HuH-7.5 (cell line): ENCODE data around the gene CARD11.

Experiments used
- DNase-seq: peaks from one replicate; pipeline ENCODE4 v3.0.0; 2011; ENCODE audit warnings: low spot score

CARD11 gene

DNA sequence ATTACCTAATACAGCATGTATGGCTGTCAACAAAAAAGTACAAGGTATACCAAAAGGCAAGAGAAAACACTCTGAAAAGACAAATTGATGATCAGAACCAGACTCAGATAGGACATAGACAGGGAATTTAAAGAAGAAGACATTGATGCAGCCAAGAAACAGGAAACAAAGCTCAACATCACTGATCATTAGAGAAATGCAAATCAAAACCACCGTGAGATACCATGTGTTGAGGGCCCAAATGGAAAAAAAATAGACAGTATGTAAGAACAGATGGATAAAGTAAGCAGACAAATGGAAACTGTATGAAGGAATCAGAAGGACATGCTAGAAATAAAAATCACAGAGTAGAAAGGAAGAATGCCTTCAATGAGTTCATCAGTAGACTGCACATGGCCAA lies 23.3 kb downstream of the CARD11 start:
- DNase-seq, result no peak

DNA sequence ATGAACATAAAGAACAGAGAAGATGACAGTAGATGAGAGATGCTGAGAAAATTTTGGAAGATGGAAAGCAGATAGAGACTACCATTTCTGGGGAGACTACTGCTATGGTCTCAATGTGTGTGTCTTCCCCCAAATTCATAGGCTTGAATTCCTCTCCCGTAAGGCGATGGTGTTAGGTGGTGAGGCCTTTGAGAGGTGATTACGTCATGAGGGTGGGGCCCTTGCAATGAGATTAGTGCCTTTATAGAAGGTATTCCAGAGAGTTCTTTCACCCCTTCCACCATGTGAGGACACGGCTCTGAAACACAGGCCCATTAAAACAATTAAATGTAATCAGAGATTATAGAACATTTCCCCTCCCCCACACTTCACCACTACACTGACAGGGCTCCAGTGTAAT lies 23.9 kb downstream of the CARD11 start:
- DNase-seq, result no peak

DNA sequence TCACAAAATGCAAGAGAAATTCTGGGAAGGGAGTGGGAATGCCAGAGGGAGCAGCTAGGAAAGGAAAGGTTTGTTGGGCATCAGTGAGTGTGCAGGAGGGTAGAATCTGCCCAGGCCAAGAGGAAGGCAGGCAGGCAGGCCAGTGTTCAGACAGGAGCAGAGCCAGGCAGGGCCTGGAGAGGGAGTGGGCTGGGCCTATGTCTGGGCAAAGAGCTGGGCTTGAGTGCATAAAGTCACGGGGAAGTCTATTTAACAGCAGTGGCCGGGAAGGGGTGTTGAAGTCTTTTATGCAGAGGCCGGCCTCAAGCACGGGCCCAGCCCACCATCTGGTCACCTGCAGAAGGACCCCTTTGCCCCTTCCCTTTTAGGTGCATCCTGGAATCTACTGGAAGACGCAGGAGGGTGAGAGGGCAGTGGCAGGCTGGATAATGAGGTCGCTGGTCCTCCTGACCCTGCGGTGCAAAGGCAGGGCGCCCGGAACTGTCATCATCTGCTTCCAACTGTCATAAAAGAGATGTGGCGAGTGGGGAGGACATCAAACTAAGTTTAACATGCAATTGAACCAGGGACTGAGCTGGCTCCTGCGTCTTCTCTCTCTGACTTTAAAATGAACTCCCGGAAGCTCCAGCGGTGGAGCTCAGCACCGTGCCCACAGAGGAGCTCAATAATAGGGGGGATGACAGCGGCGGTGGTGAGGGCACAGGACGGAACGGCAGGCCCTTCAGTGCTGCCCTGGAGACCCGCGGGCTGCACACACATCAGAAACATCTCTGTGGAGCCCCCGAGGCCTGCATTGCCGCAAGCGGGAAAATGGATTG lies 29.5 kb downstream of the CARD11 start:
- no peak for DNase-seq

DNA sequence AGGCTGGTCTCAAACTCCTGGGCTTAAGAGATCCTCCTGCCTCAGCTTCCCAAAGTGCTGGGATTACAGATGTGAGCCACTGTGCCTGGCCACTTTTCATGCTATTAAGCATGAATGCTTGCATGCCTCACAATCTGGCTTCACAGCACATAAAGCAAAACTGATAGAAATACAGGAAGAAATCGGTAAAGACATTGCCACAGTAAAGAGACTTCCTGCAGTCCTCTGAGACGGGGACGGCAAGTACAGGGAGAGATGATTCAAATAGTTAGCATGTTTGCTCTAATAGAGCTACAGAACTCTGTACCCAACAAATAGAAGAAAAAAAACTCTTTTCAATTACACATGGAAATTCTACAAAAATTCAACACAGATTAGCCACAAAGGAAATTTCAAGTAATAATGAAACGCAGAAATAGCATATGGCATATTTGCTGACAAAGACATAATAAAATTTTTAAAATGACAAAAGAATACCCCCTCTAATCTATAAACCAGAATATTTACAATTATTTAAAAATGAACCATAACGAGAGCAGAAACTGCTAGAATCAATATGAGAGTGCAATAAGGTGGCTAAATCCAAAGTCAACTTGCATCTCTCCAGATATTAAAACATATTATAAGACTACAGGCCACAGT lies 32.3 kb downstream of the CARD11 start:
- DNase-seq, result no peak

DNA sequence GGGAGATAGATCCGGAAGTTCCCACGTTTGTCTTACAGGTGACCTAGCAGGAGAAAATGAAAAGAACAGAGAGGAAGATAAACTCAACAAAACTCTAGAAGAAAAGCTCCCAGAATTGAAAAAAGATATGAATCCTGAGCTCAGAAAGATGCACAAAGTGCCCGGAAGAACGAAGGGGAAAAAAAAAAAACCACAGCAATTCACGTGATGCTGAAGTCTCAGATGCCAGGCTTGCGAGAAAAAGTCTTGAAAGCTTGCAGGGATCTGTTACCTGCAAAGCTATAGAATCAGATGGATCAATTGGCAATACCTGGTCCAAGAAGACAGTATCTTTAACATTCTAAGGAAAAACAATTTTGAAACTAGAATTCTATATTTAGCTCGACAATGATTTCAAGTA lies 33.5 kb downstream of the CARD11 start:
- no peak for DNase-seq

DNA sequence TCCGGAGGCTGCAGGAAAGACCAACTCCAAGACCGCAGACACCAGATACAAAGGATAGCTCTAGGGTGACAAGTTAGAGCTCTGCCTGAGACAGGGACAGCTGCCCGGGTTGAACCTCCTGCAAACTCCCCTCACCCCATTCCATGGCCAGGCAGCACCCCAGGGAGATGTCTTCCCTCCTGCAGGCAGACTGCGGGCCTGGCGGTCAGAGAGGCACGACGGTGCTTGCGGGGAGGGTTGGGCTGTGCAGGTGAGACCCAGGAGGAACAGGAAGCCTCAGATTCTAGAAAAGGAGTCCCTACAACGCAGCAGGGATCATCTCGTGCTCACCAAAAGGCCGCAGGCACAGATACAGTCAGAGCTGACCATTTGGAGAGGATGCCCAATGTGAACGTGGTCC lies 34.6 kb downstream of the CARD11 start:
- DNase-seq, result no peak

DNA sequence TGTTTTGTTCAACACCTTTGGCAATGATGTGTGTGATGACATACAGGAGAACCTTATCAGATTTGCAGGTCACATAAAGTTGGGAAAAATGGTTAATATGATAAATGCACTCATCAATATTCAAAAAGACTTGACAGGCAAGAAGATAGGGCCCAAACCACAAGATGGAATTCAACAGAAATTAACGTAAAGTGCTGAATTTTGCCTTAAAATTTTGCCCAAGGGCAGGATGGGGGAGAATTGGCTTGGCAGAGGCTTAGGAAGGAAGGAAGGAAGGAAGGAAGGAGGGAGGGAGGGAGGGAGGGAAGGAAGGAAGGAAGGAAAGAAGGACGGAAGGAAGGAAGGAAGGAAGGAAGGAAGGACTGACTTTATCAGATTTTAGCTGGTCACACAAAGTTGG lies 35.3 kb downstream of the CARD11 start:
- no peak for DNase-seq

DNA sequence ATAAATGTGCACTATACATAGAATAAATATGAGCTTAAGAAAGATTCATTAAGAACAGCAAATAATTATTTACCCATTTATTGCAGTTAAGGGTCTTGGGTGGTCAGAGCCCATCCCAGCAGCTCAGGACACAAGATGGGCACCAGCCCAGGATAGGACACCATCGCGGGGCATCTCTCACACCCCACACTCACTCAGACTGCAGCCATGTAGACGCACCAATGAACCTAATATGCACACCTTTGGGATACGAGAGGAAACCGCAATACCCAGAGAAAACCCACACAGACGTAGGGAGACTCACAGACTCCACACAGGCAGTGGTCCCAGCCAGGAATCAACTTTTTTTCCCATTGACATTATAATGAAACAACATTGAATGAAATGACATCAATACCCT lies 36.0 kb downstream of the CARD11 start:
- no peak for DNase-seq

DNA sequence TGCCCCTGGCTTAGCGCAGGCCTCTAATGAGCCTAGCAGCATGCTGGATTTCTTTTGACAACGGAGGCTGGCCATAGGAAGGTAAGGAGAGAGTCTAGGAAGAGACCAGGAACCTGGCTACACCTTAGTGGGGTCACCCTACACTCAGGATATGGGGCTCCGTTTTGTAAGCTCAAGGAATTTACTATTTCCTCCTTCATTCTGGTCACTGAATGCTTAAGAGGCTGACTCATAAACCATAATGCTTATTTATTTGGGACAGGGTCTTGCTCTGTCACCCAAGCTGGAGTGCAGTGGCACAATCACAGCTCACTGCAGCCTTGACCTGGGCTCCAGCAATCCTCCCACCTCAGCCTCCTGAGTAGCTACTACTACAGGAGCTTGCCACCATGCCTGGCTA lies 38.4 kb downstream of the CARD11 start:
- DNase-seq, result no peak

DNA sequence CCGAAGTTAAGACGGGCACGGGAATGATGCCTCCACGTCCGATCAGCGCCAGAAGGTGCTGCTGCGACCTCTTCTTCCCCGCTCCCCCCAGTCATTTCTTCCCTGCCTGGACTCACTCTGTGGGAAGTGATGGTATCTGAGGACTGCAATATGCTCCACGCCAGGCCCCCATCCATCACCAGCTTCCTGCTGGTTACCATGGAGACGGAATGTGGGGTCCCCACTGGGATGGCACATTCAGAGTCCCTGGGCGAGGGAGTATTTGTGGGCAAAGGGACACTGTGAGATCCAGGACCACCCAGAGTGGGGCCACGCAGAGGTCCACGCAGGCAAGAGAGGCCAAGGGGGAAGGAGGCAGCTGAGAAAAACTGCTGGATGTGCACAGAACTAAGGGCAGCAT lies 39.7 kb downstream of the CARD11 start:
- DNase-seq, result no peak

DNA sequence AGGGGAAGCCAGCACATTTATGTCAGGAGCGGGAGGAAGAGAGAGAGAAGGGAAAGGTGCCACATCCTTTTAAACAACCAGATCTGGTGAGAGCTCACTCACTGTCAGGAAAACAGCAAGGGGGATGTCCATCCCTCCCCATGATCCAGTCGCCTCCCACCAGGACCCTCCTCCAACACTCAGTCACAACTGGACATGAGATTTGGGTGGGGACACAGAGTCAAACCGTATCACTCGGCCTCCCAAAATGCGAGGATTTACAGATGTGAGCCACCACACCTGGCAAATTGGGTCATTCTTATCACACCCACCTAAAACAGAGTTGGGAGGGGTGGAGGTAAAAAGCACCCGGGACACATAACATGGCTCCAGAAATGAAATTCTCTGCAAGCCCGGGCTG lies 41.0 kb downstream of the CARD11 start:
- no peak for DNase-seq

DNA sequence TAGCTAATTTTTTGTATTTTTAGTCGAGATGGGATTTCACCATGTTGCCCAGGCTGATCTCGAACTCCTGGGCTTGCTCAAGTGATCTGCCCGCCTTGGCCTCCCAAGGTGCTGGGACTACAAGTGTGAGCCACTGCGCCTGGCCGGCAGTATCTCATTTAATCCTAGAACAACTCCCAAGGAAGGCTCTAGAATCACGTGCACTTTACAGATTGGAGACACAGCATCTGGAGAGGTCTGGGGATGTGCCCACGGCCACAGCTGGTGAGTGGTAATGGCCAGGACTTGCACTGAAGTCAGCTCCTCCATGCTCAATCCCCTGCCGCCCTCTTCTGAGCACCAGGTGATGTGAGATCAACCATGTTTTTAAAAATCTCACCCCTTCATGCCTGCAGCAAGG lies 43.1 kb downstream of the CARD11 start:
- no peak for DNase-seq

DNA sequence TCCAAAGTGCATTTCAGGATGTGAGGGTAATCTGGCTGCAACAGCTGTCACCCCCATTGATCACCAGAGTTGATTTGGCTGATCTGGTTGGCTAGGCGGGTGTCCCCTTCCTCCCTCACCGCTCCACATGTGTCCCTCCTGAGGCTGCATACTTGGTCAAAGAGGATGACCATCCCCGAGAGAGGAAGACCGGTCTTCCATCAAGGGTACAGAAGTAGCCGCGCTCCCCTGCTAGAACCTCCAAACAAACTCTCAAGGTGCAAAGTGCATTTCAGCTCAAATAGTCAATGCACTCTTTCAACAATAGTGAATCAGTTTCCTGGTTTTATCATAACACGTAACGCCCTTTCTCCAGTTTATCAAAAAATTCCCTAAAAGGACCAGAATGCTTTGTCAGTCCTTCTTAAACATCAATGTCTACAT lies 44.6 kb downstream of the CARD11 start:
- no peak for DNase-seq

DNA sequence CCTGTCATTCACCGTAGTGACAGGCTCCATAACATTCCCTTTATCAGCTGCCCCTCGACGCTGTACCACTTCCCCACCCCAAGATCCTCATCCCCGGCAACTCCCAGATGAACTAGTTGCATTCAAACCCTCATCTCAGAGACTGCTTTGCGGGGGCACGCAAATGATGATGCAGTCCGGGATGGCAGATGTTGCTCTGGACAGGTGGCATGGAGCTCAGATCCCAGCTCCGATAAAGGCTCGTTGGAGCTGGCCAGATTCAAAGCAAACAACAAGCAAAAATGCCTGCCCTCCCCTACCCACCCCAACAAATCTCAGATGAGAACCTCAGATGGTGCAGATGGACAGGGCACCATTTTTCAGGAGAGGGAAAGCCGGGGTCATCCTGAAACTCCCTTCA lies 46.7 kb downstream of the CARD11 start:
- DNase-seq, result no peak

DNA sequence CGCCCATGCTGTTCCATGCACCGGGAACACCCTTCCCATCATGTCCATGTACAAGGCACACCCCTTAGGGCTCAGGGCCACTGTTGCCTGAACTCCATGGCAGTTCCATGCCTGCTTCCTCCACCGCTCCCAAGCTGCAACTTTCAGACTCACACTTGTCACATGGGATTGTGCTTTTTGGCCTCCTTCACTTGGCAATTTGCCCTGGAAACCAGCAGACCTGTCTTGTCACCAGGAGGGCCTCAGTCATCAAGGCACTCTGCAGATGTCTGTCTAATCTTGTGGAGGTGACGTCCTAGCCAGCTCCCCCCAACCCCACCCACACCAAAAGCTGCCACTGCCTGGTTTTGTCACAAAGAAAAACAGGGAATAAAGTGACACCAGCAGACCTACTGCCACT lies 47.5 kb downstream of the CARD11 start:
- no peak for DNase-seq

DNA sequence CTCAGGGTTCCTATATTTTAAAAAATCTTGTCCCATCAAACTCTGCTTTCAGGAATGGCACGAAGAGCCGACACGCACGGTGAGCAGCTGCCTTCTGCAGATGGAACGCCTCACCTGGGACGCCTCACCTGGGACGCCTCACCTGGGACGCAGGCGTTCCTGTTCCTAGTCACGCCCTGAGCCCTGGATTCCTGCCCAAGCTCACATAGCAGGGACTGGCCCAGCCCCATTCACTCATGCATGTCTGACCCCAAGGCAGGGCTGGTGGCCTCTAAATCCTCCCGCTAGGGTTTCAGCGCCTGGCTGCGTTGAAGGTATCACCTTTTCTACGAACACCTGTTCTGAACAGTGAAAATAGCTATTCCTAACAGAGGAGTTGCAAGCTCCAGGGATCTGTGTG lies 49.8 kb downstream of the CARD11 start:
- no peak for DNase-seq

DNA sequence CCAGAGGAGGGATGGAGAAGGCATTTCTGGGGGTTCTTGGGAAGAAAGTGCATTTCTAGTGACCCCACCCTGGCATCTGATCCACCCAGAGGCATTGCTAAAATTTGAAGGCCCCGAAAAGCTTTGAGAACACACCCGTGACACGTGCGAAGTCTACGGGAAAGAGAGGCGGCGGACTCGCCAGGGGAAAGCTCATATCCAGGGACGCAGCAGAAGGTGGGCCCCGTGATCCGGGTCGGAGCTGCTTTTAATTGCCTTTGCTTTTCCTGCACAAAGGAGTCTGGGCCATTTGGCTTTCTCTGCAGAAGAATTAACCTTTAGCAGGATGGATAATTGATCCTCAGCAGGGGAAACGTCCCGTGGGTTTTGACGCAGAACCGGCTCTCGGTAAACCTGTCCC lies 50.3 kb downstream of the CARD11 start:
- no peak for DNase-seq

DNA sequence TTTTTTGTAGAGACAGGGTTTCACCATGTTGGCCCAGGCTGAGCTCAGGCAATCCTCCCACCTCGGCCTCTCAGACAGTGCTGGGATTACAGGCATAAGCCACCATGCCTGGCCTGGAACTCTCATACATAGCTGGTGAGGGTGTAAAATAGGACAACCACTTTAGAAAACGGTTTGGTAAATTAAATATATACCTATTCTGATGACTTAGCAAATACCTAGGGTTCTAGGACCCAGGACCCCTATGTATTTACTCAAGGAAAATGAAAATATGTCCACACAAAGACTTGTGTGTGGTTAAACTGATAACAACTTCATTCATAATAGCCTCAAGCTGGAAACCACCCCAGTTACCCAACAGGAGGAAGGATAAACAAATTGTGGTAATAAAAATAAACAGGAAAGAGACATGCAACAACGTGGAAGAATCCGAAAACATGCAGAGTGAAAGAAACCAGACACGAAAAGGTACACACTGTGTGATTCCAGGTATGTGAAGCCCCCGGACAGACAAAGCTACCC lies 52.7 kb downstream of the CARD11 start:
- no peak for DNase-seq

DNA sequence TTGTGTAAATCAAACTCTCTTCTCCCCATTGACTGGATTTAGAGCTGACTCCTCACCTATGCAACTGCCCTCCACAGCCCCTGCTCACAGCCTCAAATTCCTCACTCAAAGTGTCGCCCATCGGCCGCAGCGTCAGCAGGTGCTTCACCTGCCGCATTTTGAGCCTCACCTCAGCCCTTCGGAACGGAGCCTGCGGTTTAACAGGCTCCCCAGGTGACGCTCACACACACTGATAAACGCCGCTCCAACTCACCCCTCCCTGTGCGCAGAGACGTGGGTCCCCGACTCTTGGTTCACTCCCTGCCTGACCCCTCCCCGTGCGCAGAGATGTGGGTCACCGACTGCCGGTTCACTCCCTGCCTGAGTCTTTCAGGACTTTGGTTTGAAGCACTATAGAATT lies 57.1 kb downstream of the CARD11 start:
- no peak for DNase-seq

DNA sequence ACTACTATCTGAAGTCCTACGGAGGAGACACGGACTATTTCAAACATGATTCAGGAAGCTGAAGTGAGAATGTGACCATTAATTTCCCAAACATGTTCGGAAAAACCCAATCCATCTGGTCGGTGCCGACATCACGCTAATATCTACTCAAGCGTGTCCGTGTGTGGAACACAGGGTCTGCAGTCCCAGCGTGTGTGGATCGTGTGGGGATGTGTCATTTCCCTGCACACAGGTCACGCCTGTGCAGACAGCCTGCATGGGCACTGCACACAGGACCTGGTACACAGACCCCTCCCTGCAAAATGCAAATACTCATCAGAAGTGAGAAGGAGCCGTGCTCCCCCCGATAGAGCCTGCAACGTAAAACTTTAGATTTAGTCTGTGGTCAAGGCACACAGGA lies 57.8 kb downstream of the CARD11 start:
- DNase-seq, result no peak

DNA sequence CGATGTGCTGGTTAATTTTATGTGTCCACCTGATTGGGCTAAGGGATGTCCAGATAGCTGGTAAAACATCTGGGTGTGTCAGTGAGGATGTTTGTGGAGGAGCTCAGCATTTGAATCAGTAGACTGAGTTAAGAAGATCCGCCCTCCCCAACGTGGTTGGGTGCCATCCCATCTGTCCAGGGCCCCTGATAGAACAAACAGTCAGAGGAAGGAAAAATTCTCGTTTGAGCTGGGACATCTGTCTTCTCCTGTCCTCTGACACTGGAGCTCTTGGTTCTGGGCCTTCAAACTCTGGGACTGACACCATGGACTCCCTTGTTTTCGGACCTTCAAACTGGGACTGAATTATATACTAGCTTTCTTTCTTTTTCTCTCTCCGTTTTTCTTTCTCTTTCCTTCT lies 59.6 kb downstream of the CARD11 start:
- DNase-seq, result no peak

DNA sequence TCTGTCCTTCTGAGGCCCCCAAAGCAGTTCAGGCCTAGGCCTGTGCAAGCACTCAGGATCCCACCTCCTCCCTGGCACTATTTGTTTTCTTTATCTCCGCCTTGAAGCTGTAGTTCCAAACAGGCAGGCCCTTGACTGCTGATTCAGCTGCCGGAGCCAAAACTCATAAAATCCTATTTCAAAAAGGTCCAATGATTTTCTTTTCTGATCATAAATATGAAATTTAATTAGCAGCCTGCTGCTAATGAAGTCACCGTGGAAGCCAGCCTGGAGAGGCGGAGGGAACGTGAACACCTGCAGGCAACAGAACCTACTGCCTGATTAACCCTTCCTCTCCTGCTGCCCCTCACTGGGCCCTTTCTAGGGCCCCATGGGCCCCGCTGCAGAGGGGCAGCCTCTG lies 60.1 kb downstream of the CARD11 start:
- no peak for DNase-seq

DNA sequence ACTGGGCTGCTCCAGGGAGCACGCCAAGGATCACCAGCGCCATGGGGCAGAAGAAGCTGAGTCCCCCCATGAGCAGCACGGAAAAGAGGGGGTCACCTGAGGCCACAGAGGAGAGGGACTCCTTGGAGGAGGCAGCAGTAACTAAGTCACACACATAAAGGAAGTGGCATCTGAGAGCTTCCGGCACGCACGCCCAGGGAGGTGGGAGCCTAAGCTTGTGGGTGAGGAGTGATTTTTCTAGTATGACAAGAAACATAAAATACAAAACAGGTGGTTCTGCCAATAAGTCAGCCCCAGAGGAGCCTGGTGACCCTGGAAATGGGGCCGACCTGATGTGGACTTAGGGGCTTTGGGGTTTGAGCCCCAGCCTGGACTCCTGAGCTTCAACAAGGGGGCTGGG lies 60.8 kb downstream of the CARD11 start:
- DNase-seq, result no peak

DNA sequence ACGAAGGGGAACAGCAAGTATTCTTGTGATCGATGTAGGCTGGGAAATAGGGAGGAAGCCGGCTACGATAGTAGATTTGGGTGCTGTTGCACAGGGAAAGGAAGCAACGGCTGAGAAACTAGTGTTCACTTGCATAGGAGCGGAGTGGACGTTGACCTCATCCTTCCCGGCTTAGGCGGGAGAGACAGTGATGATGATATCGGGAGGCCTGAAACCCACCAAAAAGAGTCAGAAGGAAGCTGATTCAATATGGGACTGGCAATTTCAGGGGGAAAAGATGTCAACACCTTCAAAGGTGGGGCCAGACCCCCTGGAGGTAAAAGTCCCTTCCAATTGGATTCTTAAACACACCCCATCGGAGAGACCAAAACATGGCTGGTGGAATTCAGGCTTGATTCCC lies 61.3 kb downstream of the CARD11 start:
- DNase-seq, result no peak
